ENCODE measurements around the gene MPP4.

The MPP4 gene

DNA sequence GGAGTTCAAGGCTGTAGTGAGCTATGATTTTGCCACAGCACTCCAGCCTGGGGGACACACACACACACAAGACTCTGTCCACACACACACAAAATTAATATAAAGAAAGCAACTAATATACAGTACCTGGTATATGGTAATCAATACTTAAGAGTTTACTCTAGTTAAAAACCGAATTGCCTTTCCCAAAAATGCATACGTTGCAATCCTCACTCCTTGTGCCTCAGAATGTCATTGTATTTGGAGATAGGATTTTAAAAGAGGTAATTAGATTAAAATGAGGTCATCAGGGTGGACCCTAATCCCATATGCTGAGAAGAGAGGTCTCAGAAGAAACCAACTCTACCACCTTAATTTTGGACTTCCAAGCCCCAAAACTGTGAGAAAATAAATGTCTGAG, 90.9 kb downstream of the MPP4 start:
- Histone ChIP-seq H3K4me3 (ENCODE audit: low read depth, low read length) (no peak overlapping the region), H3K27me3 (replicated peaks) (no peaks in the 10 kb centered on the region), H3K27ac (no peak overlapping the region), H3K36me3 (replicated peaks) (no peaks in the 10 kb centered on the region)
- TF ChIP-seq, protein P1, sequence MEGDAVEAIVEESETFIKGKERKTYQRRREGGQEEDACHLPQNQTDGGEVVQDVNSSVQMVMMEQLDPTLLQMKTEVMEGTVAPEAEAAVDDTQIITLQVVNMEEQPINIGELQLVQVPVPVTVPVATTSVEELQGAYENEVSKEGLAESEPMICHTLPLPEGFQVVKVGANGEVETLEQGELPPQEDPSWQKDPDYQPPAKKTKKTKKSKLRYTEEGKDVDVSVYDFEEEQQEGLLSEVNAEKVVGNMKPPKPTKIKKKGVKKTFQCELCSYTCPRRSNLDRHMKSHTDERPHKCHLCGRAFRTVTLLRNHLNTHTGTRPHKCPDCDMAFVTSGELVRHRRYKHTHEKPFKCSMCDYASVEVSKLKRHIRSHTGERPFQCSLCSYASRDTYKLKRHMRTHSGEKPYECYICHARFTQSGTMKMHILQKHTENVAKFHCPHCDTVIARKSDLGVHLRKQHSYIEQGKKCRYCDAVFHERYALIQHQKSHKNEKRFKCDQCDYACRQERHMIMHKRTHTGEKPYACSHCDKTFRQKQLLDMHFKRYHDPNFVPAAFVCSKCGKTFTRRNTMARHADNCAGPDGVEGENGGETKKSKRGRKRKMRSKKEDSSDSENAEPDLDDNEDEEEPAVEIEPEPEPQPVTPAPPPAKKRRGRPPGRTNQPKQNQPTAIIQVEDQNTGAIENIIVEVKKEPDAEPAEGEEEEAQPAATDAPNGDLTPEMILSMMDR (IDR thresholded peaks at IDR 0.05; ENCODE audit: low read depth, low read length, missing control alignments): no peak
- no peak for DNase-seq
- in situ Hi-C loops (cut with HindIII; ENCODE audit: low pct_ligation_motif_present, low sequenced_read_pairs): no loop called here

DNA sequence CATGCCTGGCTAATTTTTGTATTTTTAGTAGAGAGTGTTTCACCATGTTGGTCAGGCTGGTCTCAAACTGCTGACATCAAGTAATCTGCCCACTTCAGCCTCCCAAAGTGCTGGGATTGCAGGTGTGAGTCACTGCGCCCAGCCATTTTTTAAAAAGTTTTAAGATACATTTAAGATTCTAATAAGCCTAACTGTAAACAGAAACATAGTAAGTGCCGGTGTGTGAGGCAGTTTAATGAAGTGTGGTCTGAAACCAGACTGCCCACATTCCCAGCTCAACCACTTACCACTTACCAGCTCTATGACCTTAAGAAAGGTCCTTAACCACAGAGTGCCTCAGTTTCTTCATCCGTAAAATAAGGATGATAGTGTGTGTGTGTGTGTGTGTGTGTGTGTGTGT, 97.5 kb downstream of the MPP4 start:
- in situ Hi-C loops (cut with HindIII; ENCODE audit: low pct_ligation_motif_present, low sequenced_read_pairs): no loop called here
- no peak overlapping the region for H3K4me3 ChIP-seq (ENCODE audit: low read depth, low read length)

GRCh38 chr2:201597397-201597796, 101.0 kb downstream of the MPP4 start:
- Histone ChIP-seq H3K27me3 (replicated peaks) (no peaks in the 10 kb centered on the region), H3K36me3 (replicated peaks) (no peaks in the 10 kb centered on the region), H3K27ac (no peak overlapping the region), H3K4me3 (ENCODE audit: low read depth, low read length) (no peak overlapping the region)
- no peak for DNase-seq
- TF ChIP-seq, protein P1 (IDR thresholded peaks at IDR 0.05; ENCODE audit: low read depth, low read length, missing control alignments): no peak
- in situ Hi-C loops (cut with HindIII; ENCODE audit: low pct_ligation_motif_present, low sequenced_read_pairs): no loop called here

More for the DNA sequence above, 97.5 kb downstream of the MPP4 start:
- Histone ChIP-seq H3K36me3 (replicated peaks) (no peaks in the 10 kb centered on the region), H3K27me3 (replicated peaks) (no peaks in the 10 kb centered on the region), H3K27ac (no peak overlapping the region)
- TF ChIP-seq, protein P1 (IDR thresholded peaks at IDR 0.05; ENCODE audit: low read depth, low read length, missing control alignments): no peak
- no peak for DNase-seq

Data from brain microvascular endothelial cell (primary cell).